ENCODE measurements around the gene SSBP4. TPM values are rescaled to one million over a fixed set of nuclear protein-coding genes. Genes with fewer than 3 reads are reported as not detected.

SSBP4 gene
- total and polyA plus RNA-seq, 2 of the 4 experiments (the other 2 are of a cell fraction): 14.9 to 39.7 TPM

DNA sequence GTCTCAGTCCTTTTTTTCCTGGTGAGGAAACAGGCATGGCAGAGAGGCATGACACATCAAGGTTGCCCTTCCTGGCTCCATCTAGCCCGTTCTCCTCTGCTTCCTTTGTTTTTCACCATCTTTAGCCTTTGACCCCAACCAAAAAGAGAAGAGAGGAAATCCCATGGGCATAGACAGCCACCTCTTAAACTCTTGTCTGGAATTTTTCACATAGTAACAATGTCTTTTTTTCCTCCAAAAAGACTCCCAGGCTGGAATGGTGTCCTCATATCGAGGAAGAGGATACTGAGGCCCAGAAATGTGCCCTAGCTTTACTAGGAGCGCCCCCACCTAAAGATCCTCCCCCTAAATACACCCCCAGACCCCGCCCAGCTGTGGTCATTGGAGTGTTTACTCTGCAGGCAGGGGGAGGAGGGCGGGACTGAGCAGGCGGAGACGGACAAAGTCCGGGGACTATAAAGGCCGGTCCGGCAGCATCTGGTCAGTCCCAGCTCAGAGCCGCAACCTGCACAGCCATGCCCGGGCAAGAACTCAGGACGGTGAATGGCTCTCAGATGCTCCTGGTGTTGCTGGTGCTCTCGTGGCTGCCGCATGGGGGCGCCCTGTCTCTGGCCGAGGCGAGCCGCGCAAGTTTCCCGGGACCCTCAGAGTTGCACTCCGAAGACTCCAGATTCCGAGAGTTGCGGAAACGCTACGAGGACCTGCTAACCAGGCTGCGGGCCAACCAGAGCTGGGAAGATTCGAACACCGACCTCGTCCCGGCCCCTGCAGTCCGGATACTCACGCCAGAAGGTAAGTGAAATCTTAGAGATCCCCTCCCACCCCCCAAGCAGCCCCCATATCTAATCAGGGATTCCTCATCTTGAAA is 33.3 kb upstream of the SSBP4 start, which contains the start of gene GDF15:
Gene GDF15, plus strand, starts transcription at position 484 of the 868 bp plus-strand sequence. Its CDS starts 32 bp downstream, at position 516.
- ATAC-seq (ENCODE audit: low read depth): peak; percentile 79
- intact Hi-C loops (cut with micrococcal nuclease): no loop called here
- H2AFZ ChIP-seq (replicated peaks; ENCODE audit: low read length, poor library complexity): peak within 1 kb of the TSS; percentile 86

More for the DNA sequence above, 33.3 kb upstream of the SSBP4 start, which contains the start of gene GDF15:
- H2BK120ac ChIP-seq (ENCODE audit: low read depth, low read length): peak within 1 kb of the TSS; percentile 86
- ChIA-PET POLR2A (ENCODE audit: unreplicated experiment) (interaction anchor here (0.7 kb wide), 1 partner anchor 23 kb away, joined by 3 read pairs; no protein-coding TSS in a partner anchor), CTCF (interaction anchor here (0.8 kb wide), 1 partner anchor 33 kb away, joined by 4 read pairs; the partner anchor contains the start of gene SSBP4)
- H2AK5ac ChIP-seq (ENCODE audit: low read depth, low read length): peak within 1 kb of the TSS; percentile 92
- H3K9ac ChIP-seq (ENCODE audit: low read depth, low read length): peak within 1 kb of the TSS; percentile 4
- peak within 1 kb of the TSS; percentile 93 for H2AK9ac ChIP-seq (replicated peaks; ENCODE audit: low read depth, low read length, poor library complexity)
- in situ Hi-C loops (cut with MboI; ENCODE audit: low sequenced_read_pairs): no loop called here
- H3K4me1 ChIP-seq (ENCODE audit: control insufficient read depth, insufficient read depth, low read length): peaks cover 12% of the 10 kb centered on the region
- no peaks in the 10 kb centered on the region for H3K9me3 ChIP-seq (ENCODE audit: control insufficient read depth, insufficient read depth, low read length)
- H3K4ac ChIP-seq (ENCODE audit: low read depth, low read length): peak within 1 kb of the TSS; percentile 59
- peak within 1 kb of the TSS; percentile 66 for H4K91ac ChIP-seq (ENCODE audit: insufficient read depth, low read depth, low read length)
- peaks cover 0 to 34% of the 10 kb centered on the region in 2 experiments; a peak in 3 of 4 replicates for H3K79me1 ChIP-seq (ENCODE audit: low read depth in 1 of 2, low read length in 2 of 2)
- peak within 1 kb of the TSS; percentile 21; the same call in 1 of the 2 replicates for H3K27ac ChIP-seq (ENCODE audit: insufficient read depth, low read length)
- peak within 1 kb of the TSS; percentile 83 for H3K4me3 ChIP-seq (ENCODE audit: insufficient read depth, low read depth, low read length)
- H3K9me1 ChIP-seq (ENCODE audit: insufficient read depth, low read length): peaks cover 6% of the 10 kb centered on the region; the same call in 1 of the 2 replicates
- peaks cover 24% of the 10 kb centered on the region for H4K20me1 ChIP-seq (ENCODE audit: insufficient read depth, low read length)
- H4K5ac ChIP-seq (ENCODE audit: low read depth, low read length): peak within 1 kb of the TSS; percentile 94
- peak within 1 kb of the TSS; percentile 81 for H3K23ac ChIP-seq (ENCODE audit: low read depth, low read length)
- H4K8ac ChIP-seq (ENCODE audit: low read depth in 2 of 2, low read length in 2 of 2): peak within 1 kb of the TSS in 1 of 2 experiments; percentile 49; a peak in 3 of 4 replicates
- H2BK5ac ChIP-seq (ENCODE audit: low read depth, low read length, poor library complexity, severe bottlenecking): peak within 1 kb of the TSS; percentile 51
- H3K4me2 ChIP-seq (ENCODE audit: low read depth, low read length): peak within 1 kb of the TSS; percentile 84
- peak within 1 kb of the TSS; percentile 86 for H2BK20ac ChIP-seq (ENCODE audit: low read depth, low read length)
- dilution Hi-C loops (cut with HindIII; ENCODE audit: low sequenced_read_pairs, unreplicated experiment): no loop called here
- peak within 1 kb of the TSS; percentile 83 for H3K18ac ChIP-seq (ENCODE audit: low read depth, low read length)
- BruUV-seq (replicated peaks): TSS peak; percentile 61
- peaks cover 9% of the 10 kb centered on the region; the same call in 1 of the 2 replicates for H3K36me3 ChIP-seq (ENCODE audit: control insufficient read depth, insufficient read depth, low read length)
- H3K14ac ChIP-seq (replicated peaks; ENCODE audit: low read depth, low read length): peak within 1 kb of the TSS; percentile 88
- no peaks in the 10 kb centered on the region for H3K27me3 ChIP-seq (ENCODE audit: control insufficient read depth, insufficient read depth, low read length)
- TF ChIP-seq SMC3 (IDR thresholded peaks at IDR 0.05; ENCODE audit: low read depth, low read length): peak; percentile 35
- TF ChIP-seq MXI1 (IDR thresholded peaks at IDR 0.05; ENCODE audit: borderline replicate concordance, low read depth, low read length): peak; percentile 32; the same call in 1 of the 2 replicates
- peak; percentile 60 for TF ChIP-seq CTCF (conservative IDR thresholded peaks at IDR 0.05; ENCODE audit: low read depth, low read length)
- peak; percentile 31 for TF ChIP-seq RAD21 (IDR thresholded peaks at IDR 0.05; ENCODE audit: low read length)
- TF ChIP-seq MAZ (IDR thresholded peaks at IDR 0.05; ENCODE audit: borderline replicate concordance, low read depth, low read length): peak; percentile 56; the same call in 1 of the 2 replicates
- no peak for TF ChIP-seq FOS (IDR thresholded peaks at IDR 0.05; ENCODE audit: low read depth, low read length)
- peak; percentile 98 for TF ChIP-seq POLR2A (IDR thresholded peaks at IDR 0.05; ENCODE audit: low read depth, low read length)
- no peak; the same call in 1 of the 2 replicates for TF ChIP-seq NFE2L2 (IDR thresholded peaks at IDR 0.05; ENCODE audit: low read depth, low read length)
- no peak for TF ChIP-seq BHLHE40 (IDR thresholded peaks at IDR 0.05; ENCODE audit: low read depth, low read length)
- TF ChIP-seq CEBPB (IDR thresholded peaks at IDR 0.05; ENCODE audit: low read depth, low read length): no peak
- no peak for TF ChIP-seq ELK1 (IDR thresholded peaks at IDR 0.05; ENCODE audit: borderline replicate concordance, low read depth, low read length)
- WGBS, 2 experiments (ENCODE audit: extremely low coverage in 2 of 2, insufficient read length in 1 of 2): 25% methylated on average over 13 of the region's 33 CpGs; no CpG with 5 or more reads in 1 of the 2 experiments
- peak; percentile 87 for DNase-seq
- H3K56ac ChIP-seq (ENCODE audit: extremely low read depth, insufficient read depth, low read length): peak within 1 kb of the TSS; percentile 24; the same call in 1 of the 2 replicates
- peak within 1 kb of the TSS; percentile 87; the same call in 2 of the 3 replicates for H2BK15ac ChIP-seq (ENCODE audit: low read depth, low read length)
